OCI-LY7 (cell line): ENCODE results near the gene PKP1. TPM values are rescaled to one million over a fixed set of nuclear protein-coding genes. Genes with fewer than 3 reads are reported as not detected.

Source experiments
- BruUV-seq: library from RNA; stranded (reverse); fragments of 400-500 nt; replicated peaks from 2 replicates; lab custom pipeline; 2021; lab: Mats Ljungman, UMichigan
- CTCF ChIA-PET: fragments of 300-600 bp; sonication (Branson Sonifier 250); formaldehyde crosslinking; loops from one replicate; lab custom pipeline; 2022; ENCODE audit warnings: antibody characterized with exemption; ENCODE audit not compliant: unreplicated experiment; lab: Charles Lee
- POLR2A ChIA-PET: fragments of 300-600 bp; sonication (Branson Sonifier 250); formaldehyde crosslinking; loops from one replicate; lab custom pipeline; 2022; ENCODE audit warnings: antibody characterized with exemption; lab: Charles Lee
- DNase-seq: peaks from one replicate; pipeline ENCODE4 v3.0.0-alpha.2; 2015; ENCODE audit warnings: low spot score
- H2AFZ ChIP-seq: fragments of 200-600 bp; sonication (generic), shearing (Covaris generic); 2 replicates; pipeline ENCODE4 v1.6.1; 2014; ENCODE audit warnings: mild to moderate bottlenecking, antibody characterized with exemption, low read length, moderate library complexity
- H3K27ac ChIP-seq: fragments of 200-600 bp; sonication (generic); 2 replicates; pipeline ENCODE4 v1.5.1; 2014; ENCODE audit warnings: mixed run types, low read depth, mild to moderate bottlenecking, moderate library complexity, low read length, inconsistent platforms; ENCODE audit not compliant: poor library complexity, severe bottlenecking
- H3K36me3 ChIP-seq: fragments of 200-600 bp; sonication (generic); 2 replicates; pipeline ENCODE4 v1.6.1; 2014; ENCODE audit warnings: mild to moderate bottlenecking, antibody characterized with exemption, low read length, moderate library complexity, mixed read lengths; ENCODE audit not compliant: insufficient read depth
- H3K4me1 ChIP-seq: fragments of 200-600 bp; sonication (generic); 2 replicates; pipeline ENCODE4 v1.5.1; 2014; ENCODE audit warnings: mild to moderate bottlenecking, low read length; ENCODE audit not compliant: insufficient read depth, poor library complexity, severe bottlenecking
- H3K4me2 ChIP-seq: fragments of 200-600 bp; sonication (generic); 2 replicates; pipeline ENCODE4 v1.6.1; 2014; ENCODE audit warnings: mild to moderate bottlenecking, low read length
- H3K4me3 ChIP-seq: fragments of 200-600 bp; sonication (generic); 2 replicates; pipeline ENCODE4 v1.5.1; 2014; ENCODE audit warnings: mild to moderate bottlenecking, low read depth, low read length; ENCODE audit not compliant: poor library complexity, severe bottlenecking
- H3K79me2 ChIP-seq: fragments of 200-600 bp; sonication (generic); 2 replicates; pipeline ENCODE4 v1.6.1; 2016; ENCODE audit warnings: low read depth, mild to moderate bottlenecking, low read length, moderate library complexity, mixed read lengths; ENCODE audit not compliant: insufficient read depth
- H3K9me2 ChIP-seq: fragments of 200-600 bp; sonication (generic); 2 replicates; pipeline ENCODE4 v1.6.1; 2016; ENCODE audit warnings: mild to moderate bottlenecking, low read length, mixed read lengths; ENCODE audit not compliant: insufficient read depth
- H3K9me3 ChIP-seq: fragments of 200-600 bp; sonication (generic); 2 replicates; pipeline ENCODE4 v1.6.1; 2014; ENCODE audit warnings: mild to moderate bottlenecking, mixed run types, low read length, mixed read lengths
- H4K20me1 ChIP-seq: fragments of 200-600 bp; sonication (generic); 2 replicates; pipeline ENCODE4 v1.6.1; 2014; ENCODE audit warnings: mild to moderate bottlenecking, antibody characterized with exemption, low read length, moderate library complexity, mixed read lengths; ENCODE audit not compliant: insufficient read depth
- EZH2phosphoT487 ChIP-seq: fragments of 200-600 bp; sonication (generic); IDR thresholded peaks from 2 replicates; pipeline ENCODE4 v1.6.1; 2018; ENCODE audit warnings: low read depth, borderline replicate concordance, mild to moderate bottlenecking, mixed run types, antibody characterized with exemption, low read length, moderate library complexity, mixed read lengths
- intact Hi-C: fragments of 100-400 bp; cut with micrococcal nuclease; formaldehyde crosslinking; loops from one replicate; pipeline ENCODE4 v1.10.0; 2022; ENCODE audit not compliant: unreplicated experiment
- total RNA-seq, 2 experiments: library from RNA; depleted of rRNA in 1 of 2; stranded (reverse); fragments of >200 nt in 1 of 2; shearing (Covaris generic) in 1 of 2; gene quantifications; 2 replicates each; pipeline ENCODE4 v1.2.3, GENCODE V29; 2014 to 2022
- TF ChIP-seq, protein P1 (sequence below): fragments of 200-600 bp; sonication (generic); conservative IDR thresholded peaks from 2 replicates; pipeline ENCODE4 v1.5.1; 2014; ENCODE audit warnings: mild to moderate bottlenecking, antibody characterized with exemption, low read length, moderate library complexity, mixed read lengths

PKP1 gene
- total RNA-seq, 2 experiments from 2014 or later: not detected

DNA sequence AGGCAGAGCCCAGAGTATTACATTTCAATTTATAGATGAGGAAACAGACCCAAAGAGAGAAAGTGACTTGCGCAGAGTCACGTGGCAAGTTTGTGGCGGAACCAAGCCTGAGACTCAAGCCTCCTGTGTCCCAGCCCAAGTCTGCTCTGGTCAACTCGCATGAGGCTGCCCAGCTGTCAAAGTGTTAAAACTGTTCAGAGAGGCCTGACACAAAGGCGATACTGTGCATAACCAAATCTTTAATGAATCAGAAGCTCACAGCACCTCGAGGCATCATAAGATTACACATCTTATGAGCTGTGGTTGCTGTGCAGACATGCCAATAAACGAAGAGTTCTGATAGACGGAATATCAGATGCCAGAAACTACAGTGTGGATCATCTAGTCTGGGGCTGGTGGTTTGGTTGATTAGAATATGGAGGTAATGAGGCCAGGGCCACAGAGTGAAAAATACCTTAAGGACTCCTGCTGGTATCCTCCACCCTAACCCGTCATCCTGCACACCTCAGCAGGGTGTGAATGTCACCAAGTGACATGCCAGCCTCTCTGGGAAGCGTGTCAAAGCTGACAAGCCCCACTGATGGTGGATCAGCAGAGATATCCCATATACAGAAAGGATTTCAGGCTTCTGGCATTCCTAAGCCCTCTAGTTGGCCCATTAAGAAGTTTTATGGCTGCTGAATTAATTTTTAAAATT, 52.0 kb downstream of the PKP1 start:
- DNase-seq: no peak
- POLR2A ChIA-PET: no interaction called here

DNA sequence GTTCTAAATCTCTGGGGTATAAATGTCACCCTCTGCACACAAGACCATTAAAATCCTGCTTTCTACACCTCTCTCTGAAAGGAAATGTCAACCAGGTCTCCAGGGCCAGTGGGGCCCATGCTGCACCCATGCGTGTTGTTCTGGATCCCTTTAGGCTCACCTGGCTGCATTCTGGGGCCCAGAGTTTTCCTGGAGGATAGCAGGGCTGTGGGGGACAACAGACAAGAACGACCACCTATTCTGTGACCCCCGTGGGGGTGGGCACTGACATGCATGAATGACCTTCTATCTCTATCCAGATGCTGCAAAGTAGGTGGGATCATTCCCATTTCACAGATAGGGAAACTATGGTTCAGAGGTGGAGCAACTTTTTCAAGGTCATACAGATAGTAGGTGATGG, 52.6 kb downstream of the PKP1 start:
- intact Hi-C loops: no loop called here
- Histone ChIP-seq H3K27ac (no peak overlapping the region), H3K79me2 (no peaks in the 10 kb centered on the region), H3K4me2 (no peak overlapping the region), H3K4me3 (no peak overlapping the region), H3K36me3 (no peaks in the 10 kb centered on the region), H3K4me1 (no peaks in the 10 kb centered on the region), H4K20me1 (no peaks in the 10 kb centered on the region), H2AFZ (no peak overlapping the region), H3K9me2 (no peaks in the 10 kb centered on the region), H3K9me3 (no peaks in the 10 kb centered on the region)
- CTCF ChIA-PET: no interaction called here
- TF ChIP-seq EZH2phosphoT487: no peak
- TF ChIP-seq, protein P1, sequence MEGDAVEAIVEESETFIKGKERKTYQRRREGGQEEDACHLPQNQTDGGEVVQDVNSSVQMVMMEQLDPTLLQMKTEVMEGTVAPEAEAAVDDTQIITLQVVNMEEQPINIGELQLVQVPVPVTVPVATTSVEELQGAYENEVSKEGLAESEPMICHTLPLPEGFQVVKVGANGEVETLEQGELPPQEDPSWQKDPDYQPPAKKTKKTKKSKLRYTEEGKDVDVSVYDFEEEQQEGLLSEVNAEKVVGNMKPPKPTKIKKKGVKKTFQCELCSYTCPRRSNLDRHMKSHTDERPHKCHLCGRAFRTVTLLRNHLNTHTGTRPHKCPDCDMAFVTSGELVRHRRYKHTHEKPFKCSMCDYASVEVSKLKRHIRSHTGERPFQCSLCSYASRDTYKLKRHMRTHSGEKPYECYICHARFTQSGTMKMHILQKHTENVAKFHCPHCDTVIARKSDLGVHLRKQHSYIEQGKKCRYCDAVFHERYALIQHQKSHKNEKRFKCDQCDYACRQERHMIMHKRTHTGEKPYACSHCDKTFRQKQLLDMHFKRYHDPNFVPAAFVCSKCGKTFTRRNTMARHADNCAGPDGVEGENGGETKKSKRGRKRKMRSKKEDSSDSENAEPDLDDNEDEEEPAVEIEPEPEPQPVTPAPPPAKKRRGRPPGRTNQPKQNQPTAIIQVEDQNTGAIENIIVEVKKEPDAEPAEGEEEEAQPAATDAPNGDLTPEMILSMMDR: no peak
- BruUV-seq: no TSS peak
- no peak for DNase-seq
- POLR2A ChIA-PET: no interaction called here

More for the DNA sequence above, 52.0 kb downstream of the PKP1 start:
- H3K9me3 ChIP-seq: no peaks in the 10 kb centered on the region
- no peak overlapping the region for H2AFZ ChIP-seq
- no peaks in the 10 kb centered on the region for H3K79me2 ChIP-seq
- TF ChIP-seq EZH2phosphoT487: no peak
- TF ChIP-seq, protein P1: no peak
- BruUV-seq: no TSS peak
- H3K4me3 ChIP-seq: no peak overlapping the region
- no peak overlapping the region for H3K27ac ChIP-seq
- H3K36me3 ChIP-seq: no peaks in the 10 kb centered on the region
- intact Hi-C loops: no loop called here
- CTCF ChIA-PET: no interaction called here
- H3K4me1 ChIP-seq: no peaks in the 10 kb centered on the region
- H3K9me2 ChIP-seq: no peaks in the 10 kb centered on the region
- no peak overlapping the region for H3K4me2 ChIP-seq
- H4K20me1 ChIP-seq: no peaks in the 10 kb centered on the region

DNA sequence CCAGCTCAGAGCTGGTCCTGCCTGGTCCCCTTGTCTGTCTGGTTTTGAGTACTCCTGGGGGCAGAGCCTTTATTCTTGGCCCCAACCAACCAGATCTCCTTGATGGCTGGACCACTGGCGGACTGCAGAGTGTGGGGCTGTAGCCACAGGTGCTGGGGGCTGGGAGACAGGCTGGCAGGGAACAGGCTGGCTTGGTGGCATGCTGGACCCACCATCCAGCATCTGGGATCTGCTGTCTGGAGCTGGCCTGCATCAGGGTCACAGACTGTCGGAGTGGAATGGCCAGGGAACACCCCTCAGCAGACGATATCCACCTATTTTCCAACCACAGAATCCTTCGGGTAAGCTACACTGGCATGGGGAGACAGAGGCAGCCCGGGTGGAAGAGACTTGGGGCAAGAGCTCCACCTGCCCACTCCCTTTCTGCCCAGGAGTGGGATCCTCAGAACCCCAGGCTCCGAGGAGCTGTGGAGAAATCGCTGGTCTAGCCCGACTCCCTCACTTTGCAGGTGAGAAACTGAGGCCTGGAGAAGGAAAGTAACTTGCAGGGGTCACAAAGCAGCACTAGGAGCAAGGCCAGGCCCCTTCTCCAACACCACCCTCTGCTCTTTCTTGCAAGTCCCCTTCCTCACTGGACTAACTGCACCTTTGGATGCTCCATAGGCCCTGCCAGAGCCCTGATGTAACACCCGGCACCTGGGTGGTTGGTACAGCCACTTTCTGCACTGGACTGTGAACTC, 53.6 kb downstream of the PKP1 start:
- no peak overlapping the region for H3K27ac ChIP-seq
- no peaks in the 10 kb centered on the region for H3K9me2 ChIP-seq
- no TSS peak for BruUV-seq
- ChIA-PET POLR2A (no interaction called here), CTCF (no interaction called here)
- no peak overlapping the region for H3K4me3 ChIP-seq
- H2AFZ ChIP-seq: no peak overlapping the region
- H4K20me1 ChIP-seq: no peaks in the 10 kb centered on the region
- no peaks in the 10 kb centered on the region for H3K4me1 ChIP-seq
- no peaks in the 10 kb centered on the region for H3K79me2 ChIP-seq
- no peaks in the 10 kb centered on the region for H3K9me3 ChIP-seq
- no peak overlapping the region for H3K4me2 ChIP-seq
- TF ChIP-seq EZH2phosphoT487: no peak
- TF ChIP-seq, protein P1: no peak
- H3K36me3 ChIP-seq: no peaks in the 10 kb centered on the region
- intact Hi-C loops: no loop called here
- no peak for DNase-seq
